ENCODE data around the gene THAP5. TPM values are rescaled to one million over a fixed set of nuclear protein-coding genes. Genes with fewer than 3 reads are reported as not detected.

Gene THAP5
- total and polyA plus RNA-seq, 2 donors (not counting 3 experiments of a cell fraction or from before 2014, with no cell fraction given), result 2.5 to 14.1 TPM

GRCh38 chr7:108517951-108518350, 51.6 kb downstream of the THAP5 start:
- POLR2A ChIA-PET, result interaction anchor here (0.8 kb wide), 1 partner anchor 58 kb away, joined by 7 read pairs; no protein-coding TSS in a partner anchor
- intact Hi-C loops (cut with micrococcal nuclease), result no loop called here

GRCh38 chr7:108515630-108516029, 53.9 kb downstream of the THAP5 start:
- no peak for DNase-seq (ENCODE audit: low read depth, low spot score)
- dilution Hi-C loops (cut with MboI; ENCODE audit: extremely low pct_ligation_motif_present, low sequenced_read_pairs) (no loop called here), intact Hi-C loops (cut with micrococcal nuclease) (no loop called here)
- TF ChIP-seq FOS (IDR thresholded peaks at IDR 0.05; ENCODE audit: borderline replicate concordance, insufficient read depth, low read length) (no peak), MYC (IDR thresholded peaks at IDR 0.05; ENCODE audit: low read depth, low read length) (no peak), CTCF (IDR thresholded peaks at IDR 0.05; ENCODE audit: extremely low read depth in 1 of 2, insufficient read depth in 1 of 2, low read depth in 1 of 2, low read length in 2 of 2) (no peak), JUN (IDR thresholded peaks at IDR 0.05; ENCODE audit: borderline replicate concordance, insufficient read depth, insufficient read length, low read depth) (no peak), GATA2 (IDR thresholded peaks at IDR 0.05; ENCODE audit: insufficient read depth, insufficient read length, low read depth, low read length) (no peak), POLR2AphosphoS5 (IDR thresholded peaks at IDR 0.05; ENCODE audit: insufficient read depth, low read depth, low read length) (no peak)
- Histone ChIP-seq H4K20me1 (replicated peaks; ENCODE audit: control insufficient read depth, extremely low read depth, insufficient read depth, low read length) (peaks cover 2% of the 10 kb centered on the region), H3K9ac (replicated peaks; ENCODE audit: extremely low read depth, insufficient read depth, low read length) (no peak overlapping the region), H3K9me3 (replicated peaks; ENCODE audit: control insufficient read depth, insufficient read depth, low read length) (no peaks in the 10 kb centered on the region), H3K4me3 (replicated peaks in 1 of 3; ENCODE audit: insufficient read depth in 1 of 3, low read depth in 1 of 3, low read length in 3 of 3) (no peak overlapping the region), H3K36me3 (ENCODE audit: control insufficient read depth in 2 of 2, extremely low read depth in 1 of 2, insufficient read depth in 2 of 2, low read length in 2 of 2) (peaks cover 0 to 6% of the 10 kb centered on the region in 2 experiments), H3K4me1 (ENCODE audit: control insufficient read depth, extremely low read depth, insufficient read depth, low read length) (peaks cover 10% of the 10 kb centered on the region), H3K4me2 (ENCODE audit: insufficient read depth, low read length) (no peak overlapping the region), H2AFZ (ENCODE audit: low read depth, low read length) (no peak overlapping the region), H3K79me2 (ENCODE audit: control insufficient read depth, insufficient read depth, low read length) (peaks cover 5% of the 10 kb centered on the region), H3K27me3 (ENCODE audit: control insufficient read depth in 2 of 2, insufficient read depth in 2 of 2, low read length in 2 of 2) (no peaks in the 10 kb centered on the region), H3K9me1 (replicated peaks; ENCODE audit: control insufficient read depth, extremely low read depth, insufficient read depth, low read length) (no peaks in the 10 kb centered on the region), H3K27ac (ENCODE audit: insufficient read depth, low read depth, low read length) (no peak overlapping the region)
- CTCF ChIA-PET, result interaction anchor here (1.6 kb wide), 1 partner anchor 10 kb away, joined by 4 read pairs; the partner anchor contains the start of gene PNPLA8
- POLR2A ChIA-PET, result no interaction called here
- FAIRE-seq, result no peak
- no TSS peak for BruUV-seq (replicated peaks)

More at GRCh38 chr7:108517951-108518350, 51.6 kb downstream of the THAP5 start:
- H3K9me3 ChIP-seq (replicated peaks; ENCODE audit: control insufficient read depth, insufficient read depth, low read length), result no peaks in the 10 kb centered on the region
- H3K27me3 ChIP-seq (ENCODE audit: control insufficient read depth in 2 of 2, insufficient read depth in 2 of 2, low read length in 2 of 2), result no peaks in the 10 kb centered on the region
- no peak overlapping the region for H3K4me2 ChIP-seq (ENCODE audit: insufficient read depth, low read length)
- H4K20me1 ChIP-seq (replicated peaks; ENCODE audit: control insufficient read depth, extremely low read depth, insufficient read depth, low read length), result no peaks in the 10 kb centered on the region
- FAIRE-seq, result no peak
- H2AFZ ChIP-seq (ENCODE audit: low read depth, low read length), result no peak overlapping the region
- peaks cover 0 to 6% of the 10 kb centered on the region in 2 experiments for H3K36me3 ChIP-seq (ENCODE audit: control insufficient read depth in 2 of 2, extremely low read depth in 1 of 2, insufficient read depth in 2 of 2, low read length in 2 of 2)
- no peak overlapping the region for H3K4me3 ChIP-seq (replicated peaks in 1 of 3; ENCODE audit: insufficient read depth in 1 of 3, low read depth in 1 of 3, low read length in 3 of 3)
- dilution Hi-C loops (cut with MboI; ENCODE audit: extremely low pct_ligation_motif_present, low sequenced_read_pairs), result no loop called here
- no peak overlapping the region for H3K27ac ChIP-seq (ENCODE audit: insufficient read depth, low read depth, low read length)
- H3K9ac ChIP-seq (replicated peaks; ENCODE audit: extremely low read depth, insufficient read depth, low read length), result no peak overlapping the region
- CTCF ChIA-PET, result interaction anchor here (0.5 to 1.3 kb wide), 4 partner anchors 8 to 1469 kb away, joined by 3 to 4 read pairs (median 4); partner anchors contain the start of gene PNPLA8
- DNase-seq (ENCODE audit: low read depth, low spot score), result no peak
- BruUV-seq (replicated peaks), result no TSS peak
- peaks cover 10% of the 10 kb centered on the region for H3K4me1 ChIP-seq (ENCODE audit: control insufficient read depth, extremely low read depth, insufficient read depth, low read length)
- TF ChIP-seq JUN (IDR thresholded peaks at IDR 0.05; ENCODE audit: borderline replicate concordance, insufficient read depth, insufficient read length, low read depth) (no peak), MAX (IDR thresholded peaks at IDR 0.05; ENCODE audit: insufficient read depth, insufficient read length) (no peak), FOS (IDR thresholded peaks at IDR 0.05; ENCODE audit: borderline replicate concordance, insufficient read depth, low read length) (no peak), EZH2 (IDR thresholded peaks at IDR 0.05; ENCODE audit: borderline replicate concordance, low read depth, low read length, severe bottlenecking) (no peak)
- no peaks in the 10 kb centered on the region for H3K9me1 ChIP-seq (replicated peaks; ENCODE audit: control insufficient read depth, extremely low read depth, insufficient read depth, low read length)
- peaks cover 13% of the 10 kb centered on the region for H3K79me2 ChIP-seq (ENCODE audit: control insufficient read depth, insufficient read depth, low read length)

All from endothelial cell of umbilical vein (primary cell).